Measurements from ENCODE around the gene RHO. TPM values are rescaled to one million over a fixed set of nuclear protein-coding genes. Genes with fewer than 3 reads are reported as not detected.

Gene RHO
- total RNA-seq, 1 experiment from 2014 or later = not detected

- DNase-seq = no peak
- H3K79me1 ChIP-seq (ENCODE audit: insufficient read depth, low read depth, low read length, poor library complexity, severe bottlenecking) = no peaks in the 10 kb centered on the region
- H3K56ac ChIP-seq (ENCODE audit: insufficient read length, low read depth, low read length) = no peak overlapping the region
- no peaks in the 10 kb centered on the region for H3K23me2 ChIP-seq (ENCODE audit: insufficient read length, low read depth, low read length, poor library complexity, severe bottlenecking)
- H4K20me1 ChIP-seq (ENCODE audit: control insufficient read depth, insufficient read depth, insufficient read length) = no peaks in the 10 kb centered on the region
- no CpG with 5 or more reads among the region's 12 CpGs for WGBS (ENCODE audit: extremely low coverage, insufficient read length, low lambda C conversion rate)
- no peak overlapping the region for H3K9ac ChIP-seq (ENCODE audit: extremely low read depth, insufficient read length, low read length)
- H3T11ph ChIP-seq (ENCODE audit: low read length) = no peak overlapping the region
- H3K27me3 ChIP-seq (ENCODE audit: insufficient read depth, low read length) = no peaks in the 10 kb centered on the region
- H3K4me1 Mint-ChIP-seq = peaks cover 36 to 42% of the 10 kb centered on the region in 2 experiments
- no peaks in the 10 kb centered on the region for H3K79me2 ChIP-seq (ENCODE audit: insufficient read depth, low read length)
- H3K9me3 ChIP-seq (ENCODE audit: control insufficient read depth, low read depth, low read length) = no peaks in the 10 kb centered on the region
- no peaks in the 10 kb centered on the region for H3K27me3 Mint-ChIP-seq (ENCODE audit: low read depth)
- no peak overlapping the region for H3K27ac ChIP-seq (ENCODE audit: insufficient read length, low read depth, low read length)
- H3K4ac ChIP-seq (ENCODE audit: low read depth, low read length) = no peak overlapping the region
- H4K5ac ChIP-seq (ENCODE audit: insufficient read length, low read depth, low read length) = no peak overlapping the region
- no peak overlapping the region for H2AFZ ChIP-seq (ENCODE audit: low read length)
- no peak for TF ChIP-seq CTCF (conservative IDR thresholded peaks at IDR 0.05)
- no peak overlapping the region for H2BK15ac ChIP-seq (ENCODE audit: low read depth, low read length)
- no peak overlapping the region for H3K4me3 Mint-ChIP-seq
- no peaks in the 10 kb centered on the region; a peak in 1 of 5 replicates for H3K9me3 Mint-ChIP-seq
- H4K91ac ChIP-seq (ENCODE audit: insufficient read length, low read depth, low read length) = no peak overlapping the region
- no peak overlapping the region for H3K23ac ChIP-seq (ENCODE audit: insufficient read length, low read depth, low read length)
- no peak overlapping the region for H2BK12ac ChIP-seq (ENCODE audit: insufficient read length, low read depth, low read length)
- no peak overlapping the region for H2BK5ac ChIP-seq (ENCODE audit: insufficient read length, low read length)
- H2BK20ac ChIP-seq (ENCODE audit: low read depth, low read length, poor library complexity, severe bottlenecking) = no peak overlapping the region
- H3K18ac ChIP-seq (ENCODE audit: insufficient read length, low read depth, low read length) = no peak overlapping the region
- no peak overlapping the region for H4K8ac ChIP-seq (replicated peaks; ENCODE audit: insufficient read length, low read depth, low read length)
- H3K36me3 Mint-ChIP-seq (ENCODE audit: insufficient read depth in 1 of 3, low read depth in 3 of 3) = peaks cover 8 to 49% (median 35%) of the 10 kb centered on the region in 3 experiments
- H2AK5ac ChIP-seq (ENCODE audit: insufficient read length, low read length) = no peak overlapping the region
- no peak overlapping the region for H3K14ac ChIP-seq (ENCODE audit: insufficient read depth, low read length)
- peaks cover 10% of the 10 kb centered on the region; the same call in 1 of the 2 replicates for H3K4me1 ChIP-seq (ENCODE audit: insufficient read depth, low read length)
- H2BK120ac ChIP-seq (ENCODE audit: low read depth, low read length, poor library complexity, severe bottlenecking) = no peak overlapping the region
- no peak overlapping the region for H3K4me2 ChIP-seq (ENCODE audit: insufficient read depth, insufficient read length, low read length)
- peak overlapping the region in 2 of 3 experiments; percentile 30 to 80; a peak in 4 of 7 replicates for H3K27ac Mint-ChIP-seq
These were observed 46.6 kb upstream of the RHO start for GRCh38 chr3:129481766-129482332.
